ENCODE measurements around the gene NKTR.

The NKTR gene

GRCh38 chr3:42581709-42582473, 18.6 kb upstream of the NKTR start, which contains the start of gene SEC22C (continued):
- TF ChIP-seq, protein P1, sequence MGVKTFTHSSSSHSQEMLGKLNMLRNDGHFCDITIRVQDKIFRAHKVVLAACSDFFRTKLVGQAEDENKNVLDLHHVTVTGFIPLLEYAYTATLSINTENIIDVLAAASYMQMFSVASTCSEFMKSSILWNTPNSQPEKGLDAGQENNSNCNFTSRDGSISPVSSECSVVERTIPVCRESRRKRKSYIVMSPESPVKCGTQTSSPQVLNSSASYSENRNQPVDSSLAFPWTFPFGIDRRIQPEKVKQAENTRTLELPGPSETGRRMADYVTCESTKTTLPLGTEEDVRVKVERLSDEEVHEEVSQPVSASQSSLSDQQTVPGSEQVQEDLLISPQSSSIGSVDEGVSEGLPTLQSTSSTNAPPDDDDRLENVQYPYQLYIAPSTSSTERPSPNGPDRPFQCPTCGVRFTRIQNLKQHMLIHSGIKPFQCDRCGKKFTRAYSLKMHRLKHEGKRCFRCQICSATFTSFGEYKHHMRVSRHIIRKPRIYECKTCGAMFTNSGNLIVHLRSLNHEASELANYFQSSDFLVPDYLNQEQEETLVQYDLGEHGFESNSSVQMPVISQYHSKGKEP (tag by site-specific recombination; IDR thresholded peaks at IDR 0.05) = no peak
- no peak for TF ChIP-seq TRIM28 (IDR thresholded peaks at IDR 0.05; ENCODE audit: borderline replicate concordance, low read length)
- TF ChIP-seq KLF17 (tag by site-specific recombination; IDR thresholded peaks at IDR 0.05) = no peak
- peak; percentile 39; the same call in 1 of the 2 replicates for TF ChIP-seq FEZF1 (tag by site-specific recombination; IDR thresholded peaks at IDR 0.05)
- TF ChIP-seq GLI4 (tag by site-specific recombination; IDR thresholded peaks at IDR 0.05) = no peak
- no peak for TF ChIP-seq TSHZ1 (tag by site-specific recombination; IDR thresholded peaks at IDR 0.05; ENCODE audit: borderline replicate concordance)
- TF ChIP-seq, protein P2, sequence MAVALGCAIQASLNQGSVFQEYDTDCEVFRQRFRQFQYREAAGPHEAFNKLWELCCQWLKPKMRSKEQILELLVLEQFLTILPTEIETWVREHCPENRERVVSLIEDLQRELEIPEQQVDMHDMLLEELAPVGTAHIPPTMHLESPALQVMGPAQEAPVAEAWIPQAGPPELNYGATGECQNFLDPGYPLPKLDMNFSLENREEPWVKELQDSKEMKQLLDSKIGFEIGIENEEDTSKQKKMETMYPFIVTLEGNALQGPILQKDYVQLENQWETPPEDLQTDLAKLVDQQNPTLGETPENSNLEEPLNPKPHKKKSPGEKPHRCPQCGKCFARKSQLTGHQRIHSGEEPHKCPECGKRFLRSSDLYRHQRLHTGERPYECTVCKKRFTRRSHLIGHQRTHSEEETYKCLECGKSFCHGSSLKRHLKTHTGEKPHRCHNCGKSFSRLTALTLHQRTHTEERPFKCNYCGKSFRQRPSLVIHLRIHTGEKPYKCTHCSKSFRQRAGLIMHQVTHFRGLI (tag by site-specific recombination; IDR thresholded peaks at IDR 0.05) = peak; percentile 69; the same call in 1 of the 2 replicates
- TF ChIP-seq ZNF664 (tag by site-specific recombination; IDR thresholded peaks at IDR 0.05) = no peak
- no peak; the same call in 1 of the 2 replicates for TF ChIP-seq ZBTB10 (tag by site-specific recombination; IDR thresholded peaks at IDR 0.05)
- no peak for TF ChIP-seq ZNF174 (tag by site-specific recombination; IDR thresholded peaks at IDR 0.05)
- TF ChIP-seq OSR2 (tag by site-specific recombination; IDR thresholded peaks at IDR 0.05) = no peak
- no peak for TF ChIP-seq YY2 (tag by site-specific recombination; IDR thresholded peaks at IDR 0.05)
- TF ChIP-seq, protein P3, sequence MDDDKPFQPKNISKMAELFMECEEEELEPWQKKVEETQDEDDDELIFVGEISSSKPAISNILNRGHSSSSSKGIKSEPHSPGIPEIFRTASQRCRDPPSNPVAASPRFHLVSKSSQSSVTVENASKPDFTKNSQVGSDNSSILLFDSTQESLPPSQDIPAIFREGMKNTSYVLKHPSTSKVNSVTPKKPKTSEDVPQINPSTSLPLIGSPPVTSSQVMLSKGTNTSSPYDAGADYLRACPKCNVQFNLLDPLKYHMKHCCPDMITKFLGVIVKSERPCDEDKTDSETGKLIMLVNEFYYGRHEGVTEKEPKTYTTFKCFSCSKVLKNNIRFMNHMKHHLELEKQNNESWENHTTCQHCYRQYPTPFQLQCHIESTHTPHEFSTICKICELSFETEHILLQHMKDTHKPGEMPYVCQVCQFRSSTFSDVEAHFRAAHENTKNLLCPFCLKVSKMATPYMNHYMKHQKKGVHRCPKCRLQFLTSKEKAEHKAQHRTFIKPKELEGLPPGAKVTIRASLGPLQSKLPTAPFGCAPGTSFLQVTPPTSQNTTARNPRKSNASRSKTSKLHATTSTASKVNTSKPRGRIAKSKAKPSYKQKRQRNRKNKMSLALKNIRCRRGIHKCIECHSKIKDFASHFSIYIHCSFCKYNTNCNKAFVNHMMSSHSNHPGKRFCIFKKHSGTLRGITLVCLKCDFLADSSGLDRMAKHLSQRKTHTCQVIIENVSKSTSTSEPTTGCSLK (tag by site-specific recombination; IDR thresholded peaks at IDR 0.05) = no peak
- peak; percentile 70 for TF ChIP-seq KLF9 (tag by site-specific recombination; IDR thresholded peaks at IDR 0.05; ENCODE audit: low read depth)
- TF ChIP-seq, protein P4, sequence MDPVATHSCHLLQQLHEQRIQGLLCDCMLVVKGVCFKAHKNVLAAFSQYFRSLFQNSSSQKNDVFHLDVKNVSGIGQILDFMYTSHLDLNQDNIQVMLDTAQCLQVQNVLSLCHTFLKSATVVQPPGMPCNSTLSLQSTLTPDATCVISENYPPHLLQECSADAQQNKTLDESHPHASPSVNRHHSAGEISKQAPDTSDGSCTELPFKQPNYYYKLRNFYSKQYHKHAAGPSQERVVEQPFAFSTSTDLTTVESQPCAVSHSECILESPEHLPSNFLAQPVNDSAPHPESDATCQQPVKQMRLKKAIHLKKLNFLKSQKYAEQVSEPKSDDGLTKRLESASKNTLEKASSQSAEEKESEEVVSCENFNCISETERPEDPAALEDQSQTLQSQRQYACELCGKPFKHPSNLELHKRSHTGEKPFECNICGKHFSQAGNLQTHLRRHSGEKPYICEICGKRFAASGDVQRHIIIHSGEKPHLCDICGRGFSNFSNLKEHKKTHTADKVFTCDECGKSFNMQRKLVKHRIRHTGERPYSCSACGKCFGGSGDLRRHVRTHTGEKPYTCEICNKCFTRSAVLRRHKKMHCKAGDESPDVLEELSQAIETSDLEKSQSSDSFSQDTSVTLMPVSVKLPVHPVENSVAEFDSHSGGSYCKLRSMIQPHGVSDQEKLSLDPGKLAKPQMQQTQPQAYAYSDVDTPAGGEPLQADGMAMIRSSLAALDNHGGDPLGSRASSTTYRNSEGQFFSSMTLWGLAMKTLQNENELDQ (tag by site-specific recombination; IDR thresholded peaks at IDR 0.05; ENCODE audit: low read depth) = no peak
- no peak for TF ChIP-seq ZNF423 (tag by site-specific recombination; IDR thresholded peaks at IDR 0.05)
- no peak for TF ChIP-seq ZNF184 (tag by site-specific recombination; IDR thresholded peaks at IDR 0.05)
- TF ChIP-seq KLF1 (tag by site-specific recombination; IDR thresholded peaks at IDR 0.05) = peak; percentile 85
- TF ChIP-seq MEIS1 (CRISPR knock-in tag; IDR thresholded peaks at IDR 0.05; ENCODE audit: borderline replicate concordance) = no peak
- TF ChIP-seq ZFP3 (tag by site-specific recombination; IDR thresholded peaks at IDR 0.05; ENCODE audit: low read depth) = no peak
- peak; percentile 57 for TF ChIP-seq ZNF341 (tag by site-specific recombination; IDR thresholded peaks at IDR 0.05; ENCODE audit: low read depth)
- no peak for TF ChIP-seq MYNN (tag by site-specific recombination; IDR thresholded peaks at IDR 0.05; ENCODE audit: borderline replicate concordance)
- no peak for TF ChIP-seq SCRT2 (tag by site-specific recombination; IDR thresholded peaks at IDR 0.05)
- no peak for TF ChIP-seq ZSCAN23 (tag by site-specific recombination; IDR thresholded peaks at IDR 0.05)
